Osteoblast (primary cell): ENCODE measurements around the gene CORO2B. TPM values are rescaled to one million over a fixed set of nuclear protein-coding genes. Genes with fewer than 3 reads are reported as not detected.

Source experiments
- DNase-seq: peaks from one replicate; pipeline ENCODE4 v3.0.0; 2011; ENCODE audit warnings: low spot score, mixed read lengths; ENCODE audit not compliant: insufficient read length; ENCODE audit errors: missing footprints
- H2AFZ ChIP-seq: 2 replicates; pipeline ENCODE4 v1.6.0; 2011; ENCODE audit warnings: mild to moderate bottlenecking, low read length
- H3K27ac ChIP-seq: 2 replicates; pipeline ENCODE4 v1.5.1; 2011; ENCODE audit warnings: mild to moderate bottlenecking, low read depth, low read length, moderate library complexity
- H3K27me3 ChIP-seq: 2 replicates; pipeline ENCODE4 v1.6.0; 2012; ENCODE audit warnings: mild to moderate bottlenecking, control low read depth, inconsistent platforms, low read length, moderate library complexity; ENCODE audit not compliant: insufficient read depth
- H3K36me3 ChIP-seq: 2 replicates; pipeline ENCODE4 v1.5.1; 2011; ENCODE audit warnings: mild to moderate bottlenecking, low read length, control low read depth, moderate library complexity; ENCODE audit not compliant: insufficient read depth
- H3K4me1 ChIP-seq: 2 replicates; pipeline ENCODE4 v1.5.1; 2011; ENCODE audit warnings: mild to moderate bottlenecking, low read length, control low read depth, moderate library complexity; ENCODE audit not compliant: insufficient read depth
- H3K4me2 ChIP-seq: 2 replicates; pipeline ENCODE4 v1.6.0; 2011; ENCODE audit warnings: mild to moderate bottlenecking, low read length; ENCODE audit not compliant: insufficient read depth
- H3K4me3 ChIP-seq: fragments of 200-600 bp; sonication (generic); 3 replicates; pipeline ENCODE4 v1.5.1; 2012; ENCODE audit warnings: mild to moderate bottlenecking, low read length, inconsistent platforms; ENCODE audit not compliant: insufficient read depth
- H3K79me2 ChIP-seq: 2 replicates; pipeline ENCODE4 v1.6.0; 2012; ENCODE audit warnings: mild to moderate bottlenecking, low read length, control low read depth, inconsistent platforms; ENCODE audit not compliant: insufficient read depth
- H3K9me3 ChIP-seq: 2 replicates; pipeline ENCODE4 v1.5.1; 2011; ENCODE audit warnings: low read depth, low read length, control low read depth
- H4K20me1 ChIP-seq: 2 replicates; pipeline ENCODE4 v1.6.0; 2012; ENCODE audit warnings: mild to moderate bottlenecking, low read length, control low read depth; ENCODE audit not compliant: insufficient read depth
- total RNA-seq: library from RNA; depleted of rRNA; stranded (reverse); fragments of >200 nt; gene quantifications from 2 replicates; pipeline ENCODE4 v1.2.3, GENCODE V29; 2012
- TF ChIP-seq, protein P1 (sequence below): IDR thresholded peaks from 2 replicates; pipeline ENCODE4 v1.5.1; 2011; ENCODE audit warnings: mild to moderate bottlenecking, low read depth, low read length, moderate library complexity; ENCODE audit errors: extremely low read depth

CORO2B gene
- total RNA-seq, 1 donor, result 10.5 TPM

GRCh38 chr15:68537097-68537496, 41.7 kb upstream of the CORO2B start:
- Histone ChIP-seq H3K4me3 (no peak overlapping the region), H2AFZ (peak overlapping the region; percentile 5), H3K9me3 (peaks cover 4% of the 10 kb centered on the region), H3K36me3 (no peaks in the 10 kb centered on the region), H3K79me2 (no peaks in the 10 kb centered on the region), H3K4me2 (peak overlapping the region; percentile 54), H4K20me1 (no peaks in the 10 kb centered on the region), H3K27ac (peak overlapping the region; percentile 97), H3K27me3 (no peaks in the 10 kb centered on the region), H3K4me1 (peaks cover 19% of the 10 kb centered on the region)
- TF ChIP-seq, protein P1, sequence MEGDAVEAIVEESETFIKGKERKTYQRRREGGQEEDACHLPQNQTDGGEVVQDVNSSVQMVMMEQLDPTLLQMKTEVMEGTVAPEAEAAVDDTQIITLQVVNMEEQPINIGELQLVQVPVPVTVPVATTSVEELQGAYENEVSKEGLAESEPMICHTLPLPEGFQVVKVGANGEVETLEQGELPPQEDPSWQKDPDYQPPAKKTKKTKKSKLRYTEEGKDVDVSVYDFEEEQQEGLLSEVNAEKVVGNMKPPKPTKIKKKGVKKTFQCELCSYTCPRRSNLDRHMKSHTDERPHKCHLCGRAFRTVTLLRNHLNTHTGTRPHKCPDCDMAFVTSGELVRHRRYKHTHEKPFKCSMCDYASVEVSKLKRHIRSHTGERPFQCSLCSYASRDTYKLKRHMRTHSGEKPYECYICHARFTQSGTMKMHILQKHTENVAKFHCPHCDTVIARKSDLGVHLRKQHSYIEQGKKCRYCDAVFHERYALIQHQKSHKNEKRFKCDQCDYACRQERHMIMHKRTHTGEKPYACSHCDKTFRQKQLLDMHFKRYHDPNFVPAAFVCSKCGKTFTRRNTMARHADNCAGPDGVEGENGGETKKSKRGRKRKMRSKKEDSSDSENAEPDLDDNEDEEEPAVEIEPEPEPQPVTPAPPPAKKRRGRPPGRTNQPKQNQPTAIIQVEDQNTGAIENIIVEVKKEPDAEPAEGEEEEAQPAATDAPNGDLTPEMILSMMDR, result no peak
- no peak for DNase-seq

GRCh38 chr15:68537506-68537905, 41.3 kb upstream of the CORO2B start:
- Histone ChIP-seq H3K9me3 (peaks cover 4% of the 10 kb centered on the region), H4K20me1 (no peaks in the 10 kb centered on the region), H3K79me2 (no peaks in the 10 kb centered on the region), H3K36me3 (no peaks in the 10 kb centered on the region), H2AFZ (no peak overlapping the region), H3K4me2 (no peak overlapping the region), H3K4me1 (peaks cover 20% of the 10 kb centered on the region), H3K27me3 (no peaks in the 10 kb centered on the region), H3K4me3 (no peak overlapping the region), H3K27ac (peak overlapping the region; percentile 97)
- no peak for DNase-seq
- TF ChIP-seq, protein P1, result no peak

DNA sequence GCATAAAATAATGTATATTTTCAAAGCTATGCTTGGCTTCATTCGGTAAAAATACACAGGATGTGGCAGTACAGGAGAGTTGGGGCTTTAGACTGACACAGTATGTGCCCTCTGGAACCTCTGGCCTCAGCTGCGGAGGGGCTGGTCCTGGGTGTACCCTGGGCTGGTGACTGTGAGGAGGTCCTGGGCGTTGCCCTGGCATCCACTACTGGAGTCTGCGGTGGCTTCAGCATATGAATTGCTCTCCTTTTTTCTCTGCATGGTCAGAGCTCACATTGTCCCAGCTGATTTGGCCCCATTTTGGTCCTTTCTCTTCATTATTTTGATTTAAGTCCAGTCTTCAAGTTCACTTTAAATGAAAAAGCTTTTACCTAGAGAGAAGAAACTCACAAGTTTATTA, 40.5 kb upstream of the CORO2B start:
- H3K27me3 ChIP-seq, result no peaks in the 10 kb centered on the region
- no peak overlapping the region for H2AFZ ChIP-seq
- TF ChIP-seq, protein P1, result no peak
- H4K20me1 ChIP-seq, result no peaks in the 10 kb centered on the region
- no peak overlapping the region for H3K4me3 ChIP-seq
- H3K27ac ChIP-seq, result no peak overlapping the region
- no peak overlapping the region for H3K4me2 ChIP-seq
- H3K4me1 ChIP-seq, result peaks cover 29% of the 10 kb centered on the region
- H3K9me3 ChIP-seq, result peaks cover 4% of the 10 kb centered on the region
- DNase-seq, result no peak
- no peaks in the 10 kb centered on the region for H3K36me3 ChIP-seq
- H3K79me2 ChIP-seq, result no peaks in the 10 kb centered on the region

DNA sequence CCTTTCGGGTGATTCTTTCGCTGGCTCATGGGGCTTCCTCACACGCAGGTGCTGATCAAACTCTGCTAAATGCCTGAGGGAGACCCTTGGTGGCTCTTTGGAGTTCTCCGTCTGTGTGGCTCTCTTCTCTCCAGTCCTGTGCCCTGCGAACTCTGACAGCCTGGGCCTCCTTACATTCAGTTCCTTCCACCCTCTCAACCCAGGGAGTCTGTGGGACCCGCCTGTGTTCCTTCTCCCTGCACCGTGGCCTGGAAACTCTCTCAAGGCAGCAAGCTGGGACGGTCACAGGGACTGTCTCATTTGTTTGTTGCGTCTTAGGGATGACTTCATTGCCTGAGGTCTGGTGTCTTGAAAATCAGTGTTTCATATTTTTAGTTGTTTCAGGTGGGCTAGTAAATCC, 37.0 kb upstream of the CORO2B start:
- peaks cover 27% of the 10 kb centered on the region for H3K4me1 ChIP-seq
- H4K20me1 ChIP-seq, result no peaks in the 10 kb centered on the region
- H3K27ac ChIP-seq, result no peak overlapping the region
- no peak overlapping the region for H2AFZ ChIP-seq
- no peaks in the 10 kb centered on the region for H3K36me3 ChIP-seq
- H3K79me2 ChIP-seq, result no peaks in the 10 kb centered on the region
- no peaks in the 10 kb centered on the region for H3K27me3 ChIP-seq
- no peak overlapping the region for H3K4me3 ChIP-seq
- TF ChIP-seq, protein P1, result no peak
- H3K4me2 ChIP-seq, result no peak overlapping the region
- DNase-seq, result no peak
- H3K9me3 ChIP-seq, result peaks cover 4% of the 10 kb centered on the region
